22Rv1 (cell line): ENCODE data around the gene ST8SIA5.

Source experiments
- CTCF ChIP-seq: fragments of 450-650 bp; IDR thresholded peaks from 2 replicates; pipeline ENCODE4 v1.5.1; 2017; ENCODE audit warnings: mild to moderate bottlenecking
- ZFX ChIP-seq: fragments of 450-650 bp; IDR thresholded peaks from 2 replicates; pipeline ENCODE4 v1.6.1; 2017; ENCODE audit warnings: antibody characterized with exemption, borderline replicate concordance

- TF ChIP-seq CTCF (no peak), ZFX (no peak)
Observed at GRCh38 chr18:46761059-46761769, 4.4 kb upstream of the ST8SIA5 start.
